Mesenchymal stem cell (in vitro differentiated cells and primary cell): Measurements from ENCODE around the gene SNED1. TPM values are rescaled to one million over a fixed set of nuclear protein-coding genes. Genes with fewer than 3 reads are reported as not detected.

Experiments used
- DNase-seq: peaks from one replicate; pipeline ENCODE4 v3.0.0-alpha.2; 2013
- H2AFZ ChIP-seq: one replicate; pipeline ENCODE4 v1.6.1; 2013; ENCODE audit warnings: low read depth, mild to moderate bottlenecking, control low read depth, inconsistent platforms, low read length, moderate library complexity
- H2AK5ac ChIP-seq: 2 replicates; pipeline ENCODE4 v1.6.1; 2013; ENCODE audit warnings: low read length, moderate library complexity, mild to moderate bottlenecking, inconsistent platforms; ENCODE audit not compliant: severe bottlenecking
- H2BK120ac ChIP-seq: one replicate; pipeline ENCODE4 v1.6.1; 2013; ENCODE audit warnings: low read depth, mild to moderate bottlenecking, inconsistent platforms, low read length, moderate library complexity
- H2BK12ac ChIP-seq, 2 experiments: one replicate each; pipeline ENCODE4 v1.6.1; 2013; ENCODE audit warnings: inconsistent platforms in 2 of 2, low read length in 2 of 2, mild to moderate bottlenecking in 2 of 2, moderate library complexity in 2 of 2, control low read depth in 1 of 2
- H2BK15ac ChIP-seq: one replicate; pipeline ENCODE4 v1.6.1; 2013; ENCODE audit warnings: mild to moderate bottlenecking, low read depth, inconsistent platforms; ENCODE audit not compliant: poor library complexity, severe bottlenecking
- H2BK5ac ChIP-seq: 2 replicates; pipeline ENCODE4 v1.6.1; 2013; ENCODE audit warnings: low read depth, mild to moderate bottlenecking, low read length, control low read depth, inconsistent platforms; ENCODE audit not compliant: poor library complexity, severe bottlenecking
- H3K14ac ChIP-seq, 2 experiments: one replicate each; pipeline ENCODE4 v1.6.1; 2013; ENCODE audit warnings: inconsistent platforms in 2 of 2, low read length in 2 of 2, control low read depth in 1 of 2, mild to moderate bottlenecking in 1 of 2, moderate library complexity in 1 of 2
- H3K18ac ChIP-seq, 2 experiments: one replicate each; pipeline ENCODE4 v1.6.1; 2013; ENCODE audit warnings: inconsistent platforms in 2 of 2, low read length in 2 of 2, control low read depth in 1 of 2, low read depth in 1 of 2, mild to moderate bottlenecking in 1 of 2
- H3K23ac ChIP-seq, 2 experiments: one replicate each; pipeline ENCODE4 v1.6.1; 2013; ENCODE audit warnings: inconsistent platforms in 2 of 2, low read length in 2 of 2, mild to moderate bottlenecking in 2 of 2, moderate library complexity in 2 of 2, control low read depth in 1 of 2
- H3K27ac ChIP-seq: 2 replicates; pipeline ENCODE4 v1.5.1; 2013; ENCODE audit warnings: mild to moderate bottlenecking, moderate library complexity, low read length, control low read depth, inconsistent platforms; ENCODE audit not compliant: poor library complexity, severe bottlenecking
- H3K27me3 ChIP-seq, 2 experiments: 2 replicates each; pipeline versions ENCODE4 v1.6.1 to v1.7.0; 2013; ENCODE audit warnings: low read length in 2 of 2, mild to moderate bottlenecking in 2 of 2, moderate library complexity in 2 of 2, control low read depth in 1 of 2, inconsistent platforms in 1 of 2; ENCODE audit not compliant: control insufficient read depth in 1 of 2, insufficient read depth in 1 of 2
- H3K36me3 ChIP-seq, 2 experiments: 2 replicates each; pipeline versions ENCODE4 v1.6.1 to v1.7.0; 2013; ENCODE audit warnings: low read length in 2 of 2, control low read depth in 1 of 2, inconsistent platforms in 1 of 2, low read depth in 1 of 2, mild to moderate bottlenecking in 1 of 2; ENCODE audit not compliant: insufficient read depth in 2 of 2, control insufficient read depth in 1 of 2
- H3K4ac ChIP-seq, 2 experiments: one replicate each; pipeline ENCODE4 v1.6.1; 2013; ENCODE audit warnings: inconsistent platforms in 2 of 2, low read length in 2 of 2, mild to moderate bottlenecking in 2 of 2, moderate library complexity in 2 of 2, control low read depth in 1 of 2, low read depth in 1 of 2
- H3K4me1 ChIP-seq: 2 replicates; pipeline ENCODE4 v1.6.1; 2013; ENCODE audit warnings: low read depth, low read length, control low read depth; ENCODE audit not compliant: control insufficient read depth, insufficient read depth
- H3K4me2 ChIP-seq: 2 replicates; pipeline ENCODE4 v1.6.1; 2013; ENCODE audit warnings: low read length, mild to moderate bottlenecking, inconsistent platforms; ENCODE audit not compliant: poor library complexity, severe bottlenecking
- H3K4me3 ChIP-seq, 2 experiments: 2 replicates each; pipeline versions ENCODE4 v1.5.1 to v1.7.0; 2013; ENCODE audit warnings: low read length in 2 of 2, mild to moderate bottlenecking in 2 of 2, control low read depth in 1 of 2, low read depth in 1 of 2; ENCODE audit not compliant: insufficient read depth in 1 of 2
- H3K79me1 ChIP-seq: replicated peaks from 2 replicates; pipeline ENCODE4 v1.6.1; 2013; ENCODE audit warnings: mild to moderate bottlenecking, control low read depth, low read length, inconsistent platforms; ENCODE audit not compliant: poor library complexity, severe bottlenecking
- H3K9ac ChIP-seq: 2 replicates; pipeline ENCODE4 v1.7.0; 2013; ENCODE audit warnings: mild to moderate bottlenecking, low read length, moderate library complexity
- H3K9me3 ChIP-seq: 2 replicates; pipeline ENCODE4 v1.7.0; 2013; ENCODE audit warnings: mild to moderate bottlenecking, low read length; ENCODE audit not compliant: control insufficient read depth
- H4K8ac ChIP-seq: one replicate; pipeline ENCODE4 v1.6.1; 2013; ENCODE audit warnings: inconsistent platforms, mild to moderate bottlenecking, low read length, moderate library complexity
- H4K91ac ChIP-seq: one replicate; pipeline ENCODE4 v1.6.1; 2013; ENCODE audit warnings: mild to moderate bottlenecking, low read length, inconsistent platforms
- WGBS: methylation state at CpG from one replicate; pipeline ENCODE4 v1.1.7; 2013; ENCODE audit warnings: mixed read lengths; 5-methylcytosine and 5-hydroxymethylcytosine counted together
- polyA plus RNA-seq, 2 experiments: library from polyadenylated mRNA; stranded (reverse); fragments of 200-250 nt; gene quantifications; one replicate each; pipeline ENCODE4 v1.2.3, GENCODE V29; 2013

The SNED1 gene
- 3.7 TPM for polyA plus RNA-seq (2013, experiment 1 of 2)
- 3.7 TPM for polyA plus RNA-seq (2013, experiment 2 of 2)

GRCh38 chr2:240997856-240998705, at the start of gene SNED1:
Gene SNED1 (plus strand): TSS chr2:240998618. CDS start chr2:240998838, 220 bp downstream.
- H3K4me2 ChIP-seq = peak within 1 kb of the TSS; percentile 83

GRCh38 chr2:240948905-240949790, 49.3 kb upstream of the SNED1 start:
- Histone ChIP-seq H3K4me1 (peaks cover 2% of the 10 kb centered on the region), H4K91ac (no peak overlapping the region), H3K14ac (no peak overlapping the region), H2BK12ac (no peak overlapping the region), H3K23ac (no peak overlapping the region), H2BK5ac (no peak overlapping the region), H3K18ac (no peak overlapping the region), H3K4me3 (no peak overlapping the region), H3K4me2 (no peak overlapping the region), H3K79me1 (no peaks in the 10 kb centered on the region), H2AFZ (no peak overlapping the region), H4K8ac (no peak overlapping the region), H3K9me3 (peaks cover 6% of the 10 kb centered on the region), H2AK5ac (no peak overlapping the region), H3K36me3 (no peaks in the 10 kb centered on the region), H3K27ac (no peak overlapping the region), H3K4ac (no peak overlapping the region), H3K27me3 (peaks cover 12 to 17% of the 10 kb centered on the region in 2 experiments), H3K9ac (no peak overlapping the region), H2BK15ac (peak overlapping the region; percentile 40), H2BK120ac (no peak overlapping the region)
- WGBS = 83% methylated on average over 23 of the region's 23 CpGs
- no peak for DNase-seq

More at GRCh38 chr2:240997856-240998705, at the start of gene SNED1:
- Histone ChIP-seq H2BK120ac (peak within 1 kb of the TSS; percentile 35), H3K23ac (peak within 1 kb of the TSS in 1 of 2 experiments; percentile 6), H3K4ac (peak within 1 kb of the TSS; percentile 24 to 92), H3K18ac (peak within 1 kb of the TSS; percentile 90 to 93), H3K9me3 (no peaks in the 10 kb centered on the region), H3K27ac (no peak within 1 kb of the TSS), H3K79me1 (no peaks in the 10 kb centered on the region), H3K4me3 (peak within 1 kb of the TSS; percentile 57 to 85), H4K91ac (peak within 1 kb of the TSS; percentile 79), H4K8ac (peak within 1 kb of the TSS; percentile 70), H3K14ac (peak within 1 kb of the TSS in 1 of 2 experiments; percentile 94), H3K9ac (peak within 1 kb of the TSS; percentile 87), H2BK15ac (peak within 1 kb of the TSS; percentile 97), H2BK12ac (peak within 1 kb of the TSS; percentile 45 to 90), H2BK5ac (no peak within 1 kb of the TSS), H2AFZ (peak within 1 kb of the TSS; percentile 83), H2AK5ac (no peak within 1 kb of the TSS), H3K4me1 (peaks cover 31% of the 10 kb centered on the region), H3K27me3 (peaks cover 0 to 10% of the 10 kb centered on the region in 2 experiments), H3K36me3 (peaks cover 6 to 34% of the 10 kb centered on the region in 2 experiments)
- peak; percentile 83 for DNase-seq
- 10% methylated on average over 46 of the region's 61 CpGs for WGBS

GRCh38 chr2:240949791-240950705, 48.4 kb upstream of the SNED1 start:
- Histone ChIP-seq H3K4me1 (peaks cover 2% of the 10 kb centered on the region), H3K27ac (no peak overlapping the region), H3K36me3 (no peaks in the 10 kb centered on the region), H3K4me3 (no peak overlapping the region), H3K27me3 (peaks cover 16 to 26% of the 10 kb centered on the region in 2 experiments), H3K4me2 (no peak overlapping the region), H3K23ac (no peak overlapping the region), H4K91ac (no peak overlapping the region), H3K4ac (no peak overlapping the region), H2BK120ac (no peak overlapping the region), H3K18ac (no peak overlapping the region), H3K9ac (no peak overlapping the region), H2AK5ac (no peak overlapping the region), H2BK5ac (no peak overlapping the region), H3K9me3 (peaks cover 6% of the 10 kb centered on the region), H3K79me1 (no peaks in the 10 kb centered on the region), H2AFZ (no peak overlapping the region), H3K14ac (no peak overlapping the region), H2BK12ac (no peak overlapping the region), H4K8ac (no peak overlapping the region), H2BK15ac (no peak overlapping the region)
- DNase-seq = no peak
- WGBS = 76% methylated on average over 12 of the region's 14 CpGs
